Measurements from ENCODE around the gene LYRM4.

LYRM4 gene

DNA sequence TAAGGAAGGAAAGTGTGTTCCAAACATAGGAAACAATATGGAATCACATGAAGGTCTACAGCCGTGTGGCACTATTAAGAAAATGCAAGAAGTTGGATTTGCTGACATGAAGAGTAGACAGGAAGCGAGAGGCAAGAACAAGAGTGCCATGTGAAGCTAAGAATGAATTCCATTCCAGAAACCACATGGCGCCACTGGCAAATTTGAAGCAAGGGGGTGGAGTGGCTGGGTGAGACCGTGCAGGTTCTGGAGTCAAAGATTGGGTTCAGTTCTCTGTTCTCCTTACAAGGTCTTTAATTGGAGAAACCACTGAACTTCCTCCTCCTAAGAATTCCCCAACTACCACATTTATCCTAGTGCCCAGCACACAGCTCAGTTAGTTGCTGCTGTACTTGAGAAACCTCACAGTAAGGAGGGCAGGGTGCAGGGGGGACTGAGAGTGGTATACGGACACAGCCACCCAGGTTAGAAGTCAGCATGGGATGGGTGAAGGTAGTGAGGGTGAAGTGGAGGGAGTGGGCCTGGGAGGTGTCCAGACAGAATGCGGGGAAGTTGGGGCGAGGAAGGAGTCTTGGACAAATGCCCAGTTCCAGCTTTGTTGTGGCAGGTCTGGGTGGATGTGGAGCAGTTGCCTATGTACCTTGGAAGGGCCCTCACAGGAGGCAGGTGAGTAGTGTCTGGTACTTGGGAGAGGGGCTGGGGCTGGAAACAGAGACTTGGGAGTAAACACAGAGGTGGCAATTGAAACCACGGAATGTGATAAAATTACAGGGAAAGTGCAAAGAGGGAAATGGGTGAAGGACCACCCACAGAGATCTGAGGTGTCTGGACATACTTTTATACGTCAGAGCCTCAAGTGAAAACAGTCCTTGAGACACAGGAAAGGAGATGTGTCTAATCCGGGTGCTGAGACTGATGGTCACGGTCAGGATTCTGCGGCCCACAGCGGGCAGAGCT, 14.3 kb downstream of the LYRM4 start:
- TF ChIP-seq, protein P1, sequence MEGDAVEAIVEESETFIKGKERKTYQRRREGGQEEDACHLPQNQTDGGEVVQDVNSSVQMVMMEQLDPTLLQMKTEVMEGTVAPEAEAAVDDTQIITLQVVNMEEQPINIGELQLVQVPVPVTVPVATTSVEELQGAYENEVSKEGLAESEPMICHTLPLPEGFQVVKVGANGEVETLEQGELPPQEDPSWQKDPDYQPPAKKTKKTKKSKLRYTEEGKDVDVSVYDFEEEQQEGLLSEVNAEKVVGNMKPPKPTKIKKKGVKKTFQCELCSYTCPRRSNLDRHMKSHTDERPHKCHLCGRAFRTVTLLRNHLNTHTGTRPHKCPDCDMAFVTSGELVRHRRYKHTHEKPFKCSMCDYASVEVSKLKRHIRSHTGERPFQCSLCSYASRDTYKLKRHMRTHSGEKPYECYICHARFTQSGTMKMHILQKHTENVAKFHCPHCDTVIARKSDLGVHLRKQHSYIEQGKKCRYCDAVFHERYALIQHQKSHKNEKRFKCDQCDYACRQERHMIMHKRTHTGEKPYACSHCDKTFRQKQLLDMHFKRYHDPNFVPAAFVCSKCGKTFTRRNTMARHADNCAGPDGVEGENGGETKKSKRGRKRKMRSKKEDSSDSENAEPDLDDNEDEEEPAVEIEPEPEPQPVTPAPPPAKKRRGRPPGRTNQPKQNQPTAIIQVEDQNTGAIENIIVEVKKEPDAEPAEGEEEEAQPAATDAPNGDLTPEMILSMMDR (conservative IDR thresholded peaks at IDR 0.05): no peak
- no peak overlapping the region for H3K27ac ChIP-seq

DNA sequence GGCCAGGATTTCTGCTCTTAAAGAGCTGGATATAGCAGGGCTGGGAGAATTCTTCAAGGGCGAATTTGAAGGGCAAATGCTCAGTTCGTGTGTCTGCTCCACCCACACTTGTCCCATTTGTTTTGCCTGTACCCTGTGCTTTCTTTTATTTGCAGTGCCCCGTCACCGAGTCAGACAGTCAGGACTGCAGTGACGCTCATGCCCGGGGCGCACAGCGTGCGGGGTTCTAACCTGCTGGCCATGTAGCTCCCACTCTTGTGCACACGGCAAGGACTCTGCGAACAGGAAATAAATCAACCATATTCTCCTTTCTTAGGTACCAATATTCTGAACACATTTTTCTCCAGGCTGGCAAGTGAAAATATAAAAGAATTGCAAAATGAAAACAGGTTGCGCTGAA, 17.7 kb downstream of the LYRM4 start:
- H3K27ac ChIP-seq: no peak overlapping the region
- TF ChIP-seq, protein P1 (conservative IDR thresholded peaks at IDR 0.05): no peak

DNA sequence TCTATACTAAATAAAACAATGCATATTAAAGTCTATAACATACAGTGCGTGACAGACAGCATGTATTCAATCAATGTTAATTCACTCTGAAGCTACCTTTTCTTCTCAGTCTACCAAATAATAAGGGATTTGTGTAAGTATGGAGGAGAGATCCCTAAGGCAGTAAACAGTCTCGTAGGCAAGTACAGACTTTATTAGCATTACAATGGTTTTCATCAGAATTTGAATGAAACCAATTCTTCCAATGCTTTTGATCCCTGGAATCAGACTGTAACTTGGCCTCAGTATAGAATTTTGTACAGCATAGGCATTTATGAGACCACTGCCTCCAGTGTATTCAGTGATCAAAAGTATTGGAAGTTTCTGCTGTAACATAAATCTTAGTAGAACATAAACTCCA, 19.5 kb downstream of the LYRM4 start:
- H3K27ac ChIP-seq: no peak overlapping the region
- TF ChIP-seq, protein P1 (conservative IDR thresholded peaks at IDR 0.05): no peak

DNA sequence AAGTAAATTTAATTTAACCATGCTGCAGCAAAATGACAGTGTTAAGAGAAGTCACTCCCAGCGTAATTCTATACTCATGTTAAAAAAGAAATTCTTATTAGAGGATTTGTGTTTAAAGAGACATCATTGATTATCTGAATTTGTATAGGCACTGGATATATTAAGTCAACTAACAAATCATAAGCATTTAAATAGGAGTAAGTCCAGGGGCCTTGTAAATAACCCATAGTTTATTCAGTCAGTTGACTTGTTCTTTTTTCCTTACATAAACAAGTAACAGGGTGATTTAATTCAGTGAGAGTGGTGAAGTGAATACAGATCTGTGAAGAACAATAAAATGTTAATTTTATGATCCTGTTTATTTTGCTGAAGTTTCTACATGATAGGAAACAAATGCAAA, 22.4 kb downstream of the LYRM4 start:
- TF ChIP-seq, protein P1 (conservative IDR thresholded peaks at IDR 0.05): no peak
- no peak overlapping the region for H3K27ac ChIP-seq

DNA sequence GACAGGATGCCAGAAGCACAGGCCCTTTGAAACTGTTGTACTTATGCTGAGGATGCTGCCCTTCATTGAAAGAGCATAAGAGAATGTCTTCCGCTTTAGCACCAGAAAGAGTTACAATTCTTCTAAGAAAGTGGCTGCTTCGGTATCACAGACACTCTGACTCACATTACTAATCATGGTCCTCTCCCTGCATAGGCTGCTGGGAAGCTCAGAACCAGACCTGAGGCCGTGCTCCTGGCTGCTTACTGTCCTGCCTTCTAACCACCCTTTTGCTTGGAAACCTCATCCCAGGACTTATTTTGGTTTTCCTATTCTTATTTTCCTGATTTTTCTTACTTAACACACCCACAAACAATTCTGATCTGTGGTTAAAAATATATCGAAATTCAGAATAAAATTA, 22.9 kb downstream of the LYRM4 start:
- TF ChIP-seq, protein P1 (conservative IDR thresholded peaks at IDR 0.05): no peak
- H3K27ac ChIP-seq: no peak overlapping the region

DNA sequence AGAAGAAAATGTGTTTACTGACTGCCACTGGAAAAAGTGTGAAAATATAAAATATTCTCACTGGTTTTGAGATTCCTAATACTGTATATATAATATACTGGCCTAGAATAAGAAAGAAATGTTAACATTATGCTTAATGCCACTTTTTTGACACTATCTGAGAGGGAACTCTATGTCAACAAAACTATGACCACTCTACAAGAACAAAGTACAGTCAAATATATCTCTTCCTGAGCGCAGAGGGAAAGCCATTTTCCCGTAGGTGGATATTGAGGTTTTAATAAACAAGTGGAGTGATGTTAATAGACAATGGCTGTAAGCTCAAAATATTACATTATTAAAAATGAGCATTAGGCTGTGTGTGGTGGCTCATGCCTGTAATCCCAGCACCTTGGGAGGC, 24.9 kb downstream of the LYRM4 start:
- TF ChIP-seq, protein P1 (conservative IDR thresholded peaks at IDR 0.05): no peak
- no peak overlapping the region for H3K27ac ChIP-seq

DNA sequence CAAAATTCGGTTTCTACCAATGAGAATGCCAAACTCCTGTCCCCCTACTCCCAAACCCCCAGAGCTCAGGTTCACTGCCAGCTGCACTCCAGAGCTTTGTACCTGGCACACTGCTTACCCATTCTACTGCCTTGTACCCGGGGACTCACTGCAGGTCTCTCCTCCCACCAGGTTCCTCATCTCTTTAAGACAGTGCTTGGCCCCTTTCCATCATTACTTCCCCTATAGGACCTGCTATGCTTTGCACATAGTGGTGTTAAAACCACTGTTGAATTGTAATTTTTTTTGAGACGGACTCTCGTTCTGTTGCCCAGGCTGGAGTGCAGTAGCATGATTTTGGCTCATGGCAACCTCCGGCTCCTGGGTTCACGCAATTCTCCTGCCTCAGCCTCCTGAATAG, 25.9 kb downstream of the LYRM4 start:
- TF ChIP-seq, protein P1 (conservative IDR thresholded peaks at IDR 0.05): no peak
- H3K27ac ChIP-seq: no peak overlapping the region

All from VCaP (cell line).